ENCODE results near the gene TLCD1.

TLCD1 gene

DNA sequence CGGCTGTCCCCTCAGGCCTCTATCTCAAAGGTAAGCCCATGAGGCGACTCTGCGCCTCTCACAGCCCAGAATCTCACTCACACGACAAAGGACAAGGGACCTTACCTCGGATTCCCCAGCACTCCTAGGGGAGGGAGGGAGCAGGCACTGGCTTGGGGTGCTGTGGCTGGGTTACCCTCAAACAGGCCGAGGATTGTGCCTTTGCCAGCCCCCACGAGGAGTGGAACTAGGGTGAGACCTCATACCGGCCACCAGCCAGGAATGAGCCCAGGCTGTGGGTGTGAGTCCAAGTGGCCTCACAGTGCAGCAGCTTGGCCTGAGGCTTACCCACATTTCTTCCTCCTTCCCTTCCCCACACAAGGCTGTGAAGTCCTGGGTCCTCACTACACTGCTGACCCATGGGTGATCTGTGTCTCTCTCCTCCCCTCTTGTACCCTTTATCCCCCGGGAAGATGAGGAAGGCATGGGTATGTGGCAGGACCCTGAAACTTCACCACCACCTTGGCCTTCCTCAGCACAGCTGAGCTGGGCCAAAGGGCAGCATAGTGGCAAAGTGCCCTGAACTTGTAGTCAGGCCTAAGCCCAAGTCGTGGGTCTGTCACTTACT lies 20.2 kb downstream of the TLCD1 start:
- H3K36me3 ChIP-seq (replicated peaks): peaks cover 27% of the 10 kb centered on the region
- TF ChIP-seq, protein P1, sequence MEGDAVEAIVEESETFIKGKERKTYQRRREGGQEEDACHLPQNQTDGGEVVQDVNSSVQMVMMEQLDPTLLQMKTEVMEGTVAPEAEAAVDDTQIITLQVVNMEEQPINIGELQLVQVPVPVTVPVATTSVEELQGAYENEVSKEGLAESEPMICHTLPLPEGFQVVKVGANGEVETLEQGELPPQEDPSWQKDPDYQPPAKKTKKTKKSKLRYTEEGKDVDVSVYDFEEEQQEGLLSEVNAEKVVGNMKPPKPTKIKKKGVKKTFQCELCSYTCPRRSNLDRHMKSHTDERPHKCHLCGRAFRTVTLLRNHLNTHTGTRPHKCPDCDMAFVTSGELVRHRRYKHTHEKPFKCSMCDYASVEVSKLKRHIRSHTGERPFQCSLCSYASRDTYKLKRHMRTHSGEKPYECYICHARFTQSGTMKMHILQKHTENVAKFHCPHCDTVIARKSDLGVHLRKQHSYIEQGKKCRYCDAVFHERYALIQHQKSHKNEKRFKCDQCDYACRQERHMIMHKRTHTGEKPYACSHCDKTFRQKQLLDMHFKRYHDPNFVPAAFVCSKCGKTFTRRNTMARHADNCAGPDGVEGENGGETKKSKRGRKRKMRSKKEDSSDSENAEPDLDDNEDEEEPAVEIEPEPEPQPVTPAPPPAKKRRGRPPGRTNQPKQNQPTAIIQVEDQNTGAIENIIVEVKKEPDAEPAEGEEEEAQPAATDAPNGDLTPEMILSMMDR (IDR thresholded peaks at IDR 0.05; ENCODE audit: low read depth, low read length, missing control alignments): no peak
- in situ Hi-C loops (cut with HindIII; ENCODE audit: low pct_ligation_motif_present, low sequenced_read_pairs): no loop called here

DNA sequence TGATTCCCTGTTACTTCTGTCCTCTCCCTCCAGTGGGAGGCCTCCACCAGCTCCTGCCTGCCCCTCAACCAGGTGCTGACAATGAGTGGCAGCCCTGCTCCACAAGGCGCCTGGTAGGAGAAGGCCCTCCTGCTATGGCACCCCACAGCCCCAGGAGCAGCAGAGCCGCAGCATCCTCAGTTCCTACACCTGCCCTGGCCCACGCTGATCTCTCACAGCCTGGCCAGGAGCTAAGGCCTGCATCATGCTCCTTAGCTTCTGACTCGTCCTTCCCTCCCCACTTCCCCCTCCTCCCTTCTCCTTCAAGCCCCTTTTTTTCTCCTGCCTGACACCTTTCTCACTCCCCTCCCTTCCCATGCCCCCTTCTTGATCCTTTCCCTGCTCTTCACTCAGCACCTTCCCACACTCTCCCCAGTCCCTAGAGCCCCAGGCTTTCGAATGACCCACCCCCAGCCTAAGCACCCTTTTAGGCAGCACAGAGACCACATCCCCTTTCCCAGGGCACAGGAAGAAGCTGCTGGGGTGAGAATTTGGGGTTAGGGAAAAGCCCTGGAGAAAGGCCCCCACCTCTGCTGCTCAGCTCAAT lies 20.9 kb downstream of the TLCD1 start:
- no peak for DNase-seq
- TF ChIP-seq, protein P1 (IDR thresholded peaks at IDR 0.05; ENCODE audit: low read depth, low read length, missing control alignments): no peak
- in situ Hi-C loops (cut with HindIII; ENCODE audit: low pct_ligation_motif_present, low sequenced_read_pairs): no loop called here
- H3K27me3 ChIP-seq (replicated peaks): no peaks in the 10 kb centered on the region
- peaks cover 33% of the 10 kb centered on the region for H3K36me3 ChIP-seq (replicated peaks)
- no peak overlapping the region for H3K4me3 ChIP-seq (ENCODE audit: low read depth, low read length)
- H3K27ac ChIP-seq: no peak overlapping the region

More for the DNA sequence above, 20.2 kb downstream of the TLCD1 start:
- H3K27me3 ChIP-seq (replicated peaks): no peaks in the 10 kb centered on the region
- no peak for DNase-seq
- no peak overlapping the region for H3K4me3 ChIP-seq (ENCODE audit: low read depth, low read length)
- H3K27ac ChIP-seq: no peak overlapping the region

DNA sequence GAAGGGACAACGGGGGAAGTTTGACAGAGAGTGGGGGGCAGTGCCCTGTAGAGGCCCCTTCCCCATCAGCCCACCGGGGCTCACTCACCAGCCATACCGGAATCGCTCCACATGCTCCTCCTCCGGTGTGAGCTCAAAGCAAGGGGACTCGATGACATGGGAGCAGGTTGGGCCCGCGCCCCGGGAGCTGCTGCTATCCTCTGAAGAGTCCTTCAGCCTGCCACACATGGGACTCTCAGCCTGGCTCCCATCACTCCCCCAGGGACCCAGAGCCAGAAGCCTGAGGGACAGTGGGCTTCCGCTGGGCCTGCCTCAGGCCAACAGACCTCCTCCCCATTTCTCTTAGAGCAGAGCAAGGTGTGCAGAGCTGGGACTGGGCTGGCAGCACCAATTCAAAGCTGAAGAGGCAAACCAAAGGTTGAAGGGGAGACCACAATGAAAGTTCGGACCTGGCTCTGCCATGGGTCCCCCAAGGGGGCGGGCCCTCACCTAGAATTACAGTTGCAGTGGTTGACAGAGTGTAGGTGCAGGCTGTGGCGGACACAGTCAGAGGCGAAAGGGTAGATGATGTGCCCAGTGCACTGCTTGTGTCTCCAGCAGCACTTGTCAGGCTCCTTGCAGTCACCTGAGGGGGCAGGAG lies 21.7 kb downstream of the TLCD1 start:
- H3K4me3 ChIP-seq (ENCODE audit: low read depth, low read length): no peak overlapping the region
- DNase-seq: no peak
- TF ChIP-seq, protein P1 (IDR thresholded peaks at IDR 0.05; ENCODE audit: low read depth, low read length, missing control alignments): no peak
- no peaks in the 10 kb centered on the region for H3K27me3 ChIP-seq (replicated peaks)
- H3K36me3 ChIP-seq (replicated peaks): peaks cover 42% of the 10 kb centered on the region
- in situ Hi-C loops (cut with HindIII; ENCODE audit: low pct_ligation_motif_present, low sequenced_read_pairs): no loop called here
- no peak overlapping the region for H3K27ac ChIP-seq

DNA sequence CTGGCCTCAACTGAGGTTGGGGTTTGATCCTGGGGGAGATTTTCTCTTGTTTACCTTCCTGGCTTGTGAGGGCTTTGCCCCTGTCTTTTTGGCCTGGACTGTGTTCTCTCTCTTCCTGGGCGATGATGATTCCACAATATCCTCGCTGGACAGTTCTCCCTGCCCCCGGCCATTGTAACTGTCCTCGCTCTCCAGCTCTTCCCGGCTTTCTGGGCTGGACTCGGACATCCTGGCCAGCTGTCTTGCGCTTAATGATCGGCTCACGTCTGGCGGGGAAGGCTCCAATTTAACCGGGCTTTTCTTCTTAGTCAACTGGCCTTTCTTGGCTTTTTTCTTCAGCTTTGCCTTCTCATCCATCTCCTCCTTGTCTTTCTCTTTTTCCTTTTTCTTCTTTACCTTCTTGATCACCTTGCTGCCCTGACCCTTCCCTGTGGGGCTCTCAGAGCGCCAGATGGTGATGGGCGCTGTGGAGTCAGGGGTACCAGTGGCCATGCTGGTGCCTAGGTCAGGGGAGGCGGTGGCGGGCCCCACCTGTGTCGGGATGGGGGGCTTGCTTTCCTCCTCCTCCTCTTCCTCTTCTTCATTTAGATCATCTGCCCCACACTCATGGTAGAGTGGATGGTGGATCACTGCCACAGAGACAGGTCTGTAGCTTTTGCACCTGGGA lies 22.3 kb downstream of the TLCD1 start:
- in situ Hi-C loops (cut with HindIII; ENCODE audit: low pct_ligation_motif_present, low sequenced_read_pairs): no loop called here
- H3K36me3 ChIP-seq (replicated peaks): peaks cover 47% of the 10 kb centered on the region
- TF ChIP-seq, protein P1 (IDR thresholded peaks at IDR 0.05; ENCODE audit: low read depth, low read length, missing control alignments): no peak
- DNase-seq: no peak
- H3K27ac ChIP-seq: no peak overlapping the region
- no peak overlapping the region for H3K4me3 ChIP-seq (ENCODE audit: low read depth, low read length)
- no peaks in the 10 kb centered on the region for H3K27me3 ChIP-seq (replicated peaks)

DNA sequence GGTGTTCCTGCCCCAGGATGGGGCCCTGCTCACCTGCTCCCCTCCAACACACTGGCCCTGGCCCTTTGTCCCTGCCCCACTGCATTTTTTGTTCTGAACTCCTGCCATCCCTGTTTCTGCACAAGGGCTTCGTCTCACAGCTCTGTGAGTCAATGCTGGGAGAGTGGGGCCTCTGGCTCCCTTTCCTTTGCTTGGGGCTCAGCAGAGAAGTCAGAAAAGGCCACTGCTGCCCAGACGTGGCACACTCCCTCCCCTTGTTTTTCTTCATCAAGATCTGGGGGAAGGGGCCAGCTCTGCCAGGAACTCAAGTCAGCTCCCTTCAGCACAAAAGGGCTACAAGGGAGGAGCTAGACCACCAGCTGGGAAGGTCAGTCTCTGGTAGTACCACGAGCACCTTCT lies 23.3 kb downstream of the TLCD1 start:
- H3K4me3 ChIP-seq (ENCODE audit: low read depth, low read length): no peak overlapping the region
- no peaks in the 10 kb centered on the region for H3K27me3 ChIP-seq (replicated peaks)
- TF ChIP-seq, protein P1 (IDR thresholded peaks at IDR 0.05; ENCODE audit: low read depth, low read length, missing control alignments): no peak
- in situ Hi-C loops (cut with HindIII; ENCODE audit: low pct_ligation_motif_present, low sequenced_read_pairs): no loop called here
- DNase-seq: no peak
- H3K36me3 ChIP-seq (replicated peaks): peaks cover 56% of the 10 kb centered on the region
- H3K27ac ChIP-seq: no peak overlapping the region
